ENCODE results near the gene SIRT4. TPM values are rescaled to one million over a fixed set of nuclear protein-coding genes. Genes with fewer than 3 reads are reported as not detected.
A peak's percentile ranks its signal among the peaks of the same experiment; 100 is the strongest.
"Not testable (repeated sequence)": the region's sequence is repeated elsewhere in the genome, so short reads cannot be mapped to it uniquely, and the experiment has no call there.

Gene SIRT4, protein sequence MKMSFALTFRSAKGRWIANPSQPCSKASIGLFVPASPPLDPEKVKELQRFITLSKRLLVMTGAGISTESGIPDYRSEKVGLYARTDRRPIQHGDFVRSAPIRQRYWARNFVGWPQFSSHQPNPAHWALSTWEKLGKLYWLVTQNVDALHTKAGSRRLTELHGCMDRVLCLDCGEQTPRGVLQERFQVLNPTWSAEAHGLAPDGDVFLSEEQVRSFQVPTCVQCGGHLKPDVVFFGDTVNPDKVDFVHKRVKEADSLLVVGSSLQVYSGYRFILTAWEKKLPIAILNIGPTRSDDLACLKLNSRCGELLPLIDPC
- 3.8 and 6.8 TPM in 2 replicates for total RNA-seq (ENCODE audit: low replicate concordance)

DNA sequence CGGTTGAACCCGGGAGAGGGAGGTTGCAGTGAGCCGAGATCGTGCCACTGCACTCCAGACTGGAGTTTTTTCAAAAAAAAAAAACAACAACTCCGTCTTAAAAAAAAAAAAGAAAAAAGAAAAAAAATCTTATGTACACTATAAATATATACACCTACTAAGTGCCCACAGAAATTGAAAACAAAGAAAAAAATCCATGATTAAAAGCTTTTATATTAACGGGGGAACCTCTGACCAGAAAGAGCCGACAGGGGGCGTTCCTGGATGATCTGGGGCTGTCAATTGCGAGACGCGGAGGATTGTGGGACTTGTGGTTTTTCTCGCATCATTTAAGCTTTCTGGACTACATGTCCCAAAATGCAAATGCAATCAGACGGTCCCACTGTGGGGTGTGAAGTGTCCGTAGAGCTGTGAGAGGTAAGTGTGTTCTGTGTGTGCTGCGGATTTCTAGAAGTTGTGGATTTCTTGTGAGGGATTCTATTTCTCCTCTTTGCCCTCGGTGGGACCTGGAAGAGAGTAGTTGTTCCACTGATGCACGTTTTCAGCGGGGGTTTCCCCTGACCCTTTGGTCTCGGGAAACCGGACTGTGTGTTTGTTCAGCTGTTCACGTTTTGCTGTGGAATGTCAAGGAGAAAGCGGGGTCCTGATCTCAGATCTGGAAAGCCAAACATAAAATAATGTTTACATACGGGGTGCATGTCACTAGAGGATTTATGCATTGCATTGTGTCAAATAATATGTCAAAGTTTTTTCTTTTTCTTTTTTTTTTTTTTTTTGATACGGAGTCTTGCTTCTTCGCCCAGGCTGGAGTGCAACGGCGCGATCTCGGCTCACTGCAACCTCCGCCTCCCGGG lies at the start of gene SIRT4:
Gene SIRT4, plus strand, starts transcription at position 360 of the 854 bp plus-strand sequence. CDS start 1,241 bp downstream, outside the sequence.
- peak; percentile 88 for TF ChIP-seq CTCF (IDR thresholded peaks at IDR 0.05)
- TF ChIP-seq EZH2 (IDR thresholded peaks at IDR 0.05), result no peak
- no peaks in the 10 kb centered on the region for H4K20me1 ChIP-seq (ENCODE audit: low read depth)
- peak within 1 kb of the TSS; percentile 98 for H2AFZ ChIP-seq (replicated peaks)
- H3K4me2 ChIP-seq, result peak within 1 kb of the TSS; percentile 99
- peak within 1 kb of the TSS; percentile 61 for H3K9ac ChIP-seq
- H3K36me3 ChIP-seq, result no peaks in the 10 kb centered on the region
- no peaks in the 10 kb centered on the region for H3K4me1 ChIP-seq
- H3K79me2 ChIP-seq (ENCODE audit: low read depth), result no peaks in the 10 kb centered on the region
- peak; percentile 94 for DNase-seq (ENCODE audit: low spot score)
- peak within 1 kb of the TSS; percentile 93 for H3K4me3 Mint-ChIP-seq
- peak within 1 kb of the TSS; percentile 68 for H3K4me3 ChIP-seq
- no peaks in the 10 kb centered on the region for H3K27me3 ChIP-seq
- H3K27me3 Mint-ChIP-seq (ENCODE audit: insufficient read depth, low read depth), result peaks cover 8% of the 10 kb centered on the region
- no peaks in the 10 kb centered on the region for H3K9me3 ChIP-seq (ENCODE audit: low read depth)
- no peak within 1 kb of the TSS for H3K27ac ChIP-seq
- H3K9me3 Mint-ChIP-seq, result no peaks in the 10 kb centered on the region
- peaks cover 9% of the 10 kb centered on the region for H3F3A ChIP-seq (ENCODE audit: low read depth)
- H3K27ac Mint-ChIP-seq, result peak within 1 kb of the TSS; percentile 96
- H3K4me1 Mint-ChIP-seq, result peaks cover 11% of the 10 kb centered on the region
- H3K36me3 Mint-ChIP-seq, result no peaks in the 10 kb centered on the region

DNA sequence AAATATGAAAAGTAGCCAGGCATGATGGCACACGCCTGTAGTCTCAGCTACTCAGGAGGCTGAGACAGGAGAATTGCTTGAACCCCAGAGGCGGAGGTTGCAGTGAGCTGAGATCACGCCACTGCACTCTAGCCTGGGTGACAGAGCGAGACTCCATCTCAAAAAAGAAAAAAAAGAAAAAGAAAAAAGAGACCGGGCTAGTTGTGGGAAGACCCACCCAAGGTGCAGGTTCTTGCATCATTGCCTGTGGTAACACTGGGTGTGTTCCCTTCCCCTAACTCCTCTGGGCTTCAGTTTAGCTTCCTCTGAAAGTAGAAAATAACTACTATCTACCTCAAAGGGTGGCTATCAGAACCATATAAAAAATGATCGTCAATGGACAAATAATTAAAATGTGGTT lies 48.8 kb upstream of the SIRT4 start:
- H4K20me1 ChIP-seq (ENCODE audit: low read depth), result peaks cover 42% of the 10 kb centered on the region
- not testable (repeated sequence) for H3K4me3 ChIP-seq; H3K27me3 ChIP-seq; H3K4me3 Mint-ChIP-seq; H3K27ac ChIP-seq; H3K9me3 Mint-ChIP-seq; H3K4me2 ChIP-seq; H3K9me3 ChIP-seq (ENCODE audit: low read depth); H3F3A ChIP-seq (ENCODE audit: low read depth); H2AFZ ChIP-seq (replicated peaks); H3K36me3 ChIP-seq; H3K27me3 Mint-ChIP-seq (ENCODE audit: insufficient read depth, low read depth); H3K4me1 ChIP-seq; H3K9ac ChIP-seq; DNase-seq (ENCODE audit: low spot score); H3K27ac Mint-ChIP-seq
- Mint-ChIP-seq H3K4me1 (peaks cover 17% of the 10 kb centered on the region), H3K36me3 (peaks cover 12% of the 10 kb centered on the region)
- H3K79me2 ChIP-seq (ENCODE audit: low read depth), result peaks cover 63% of the 10 kb centered on the region

GRCh38 chr12:120254809-120255208 lies 47.3 kb upstream of the SIRT4 start:
- Histone ChIP-seq H3K4me2 (no peak overlapping the region), H3K79me2 (ENCODE audit: low read depth) (peaks cover 71% of the 10 kb centered on the region), H4K20me1 (ENCODE audit: low read depth) (peaks cover 38% of the 10 kb centered on the region), H3K9me3 (ENCODE audit: low read depth) (no peaks in the 10 kb centered on the region), H3K4me3 (no peak overlapping the region), H3K27ac (no peak overlapping the region), H3K27me3 (no peaks in the 10 kb centered on the region), H3K36me3 (no peaks in the 10 kb centered on the region), H2AFZ (replicated peaks) (no peak overlapping the region), H3K9ac (no peak overlapping the region), H3K4me1 (no peaks in the 10 kb centered on the region), H3F3A (ENCODE audit: low read depth) (peaks cover 3% of the 10 kb centered on the region)
- Mint-ChIP-seq H3K36me3 (peaks cover 11% of the 10 kb centered on the region), H3K4me1 (peaks cover 10% of the 10 kb centered on the region), H3K27ac (no peak overlapping the region), H3K9me3 (no peaks in the 10 kb centered on the region), H3K27me3 (ENCODE audit: insufficient read depth, low read depth) (peaks cover 3% of the 10 kb centered on the region), H3K4me3 (no peak overlapping the region)
- TF ChIP-seq EZH2phosphoT487 (IDR thresholded peaks at IDR 0.05), result no peak
- TF ChIP-seq CTCF (IDR thresholded peaks at IDR 0.05), result peak; percentile 13
- no peak for TF ChIP-seq EZH2 (IDR thresholded peaks at IDR 0.05)
- DNase-seq (ENCODE audit: low spot score), result no peak
